H9 (cell line): ENCODE results near the gene NFIX. TPM values are rescaled to one million over a fixed set of nuclear protein-coding genes. Genes with fewer than 3 reads are reported as not detected.

ENCODE experiments used
- DNase-seq: peaks from one replicate; pipeline ENCODE4 v3.0.0-alpha.2; 2017
- H2AFZ ChIP-seq: one replicate; pipeline ENCODE4 v1.6.1; 2013; ENCODE audit warnings: mild to moderate bottlenecking, low read length, control low read depth, moderate library complexity
- H2AK5ac ChIP-seq: 2 replicates; pipeline ENCODE4 v1.6.1; 2013; ENCODE audit warnings: low read length, control low read depth, mixed read lengths; ENCODE audit not compliant: insufficient read length
- H2BK120ac ChIP-seq: one replicate; pipeline ENCODE4 v1.6.1; 2013; ENCODE audit warnings: low read depth, mild to moderate bottlenecking, low read length, control low read depth, inconsistent platforms; ENCODE audit not compliant: poor library complexity, severe bottlenecking
- H2BK12ac ChIP-seq: 2 replicates; pipeline ENCODE4 v1.6.1; 2013; ENCODE audit warnings: low read length, control low read depth, mixed read lengths, low read depth; ENCODE audit not compliant: insufficient read length
- H2BK15ac ChIP-seq: 2 replicates; pipeline ENCODE4 v1.6.1; 2013; ENCODE audit warnings: low read depth, low read length, control low read depth
- H2BK20ac ChIP-seq: one replicate; pipeline ENCODE4 v1.6.1; 2013; ENCODE audit warnings: low read depth, mild to moderate bottlenecking, low read length, control low read depth, inconsistent platforms; ENCODE audit not compliant: poor library complexity, severe bottlenecking
- H2BK5ac ChIP-seq: 2 replicates; pipeline ENCODE4 v1.6.1; 2013; ENCODE audit warnings: low read length, control low read depth, mixed read lengths; ENCODE audit not compliant: insufficient read length
- H3K14ac ChIP-seq: 2 replicates; pipeline ENCODE4 v1.6.1; 2013; ENCODE audit warnings: low read length, control low read depth; ENCODE audit not compliant: insufficient read depth
- H3K18ac ChIP-seq: 2 replicates; pipeline ENCODE4 v1.6.1; 2013; ENCODE audit warnings: low read depth, mild to moderate bottlenecking, mixed read lengths, low read length, control low read depth; ENCODE audit not compliant: insufficient read length
- H3K23ac ChIP-seq: 2 replicates; pipeline ENCODE4 v1.6.1; 2013; ENCODE audit warnings: low read length, control low read depth, mixed read lengths, low read depth; ENCODE audit not compliant: insufficient read length
- H3K23me2 ChIP-seq: 2 replicates; pipeline ENCODE4 v1.6.1; 2013; ENCODE audit warnings: low read depth, mild to moderate bottlenecking, mixed read lengths, low read length, control low read depth; ENCODE audit not compliant: insufficient read length, poor library complexity, severe bottlenecking
- H3K27ac ChIP-seq: 2 replicates; pipeline ENCODE4 v1.5.1; 2013; ENCODE audit warnings: low read length, control low read depth, mixed read lengths, low read depth; ENCODE audit not compliant: insufficient read length
- H3K27me3 ChIP-seq: 2 replicates; pipeline ENCODE4 v1.6.1; 2013; ENCODE audit warnings: low read length, control low read depth, inconsistent platforms; ENCODE audit not compliant: insufficient read depth
- H3K4ac ChIP-seq: 2 replicates; pipeline ENCODE4 v1.6.1; 2013; ENCODE audit warnings: low read depth, mild to moderate bottlenecking, control low read depth, inconsistent platforms, low read length, moderate library complexity
- H3K4me1 ChIP-seq: 2 replicates; pipeline ENCODE4 v1.6.1; 2013; ENCODE audit warnings: low read length, control low read depth, inconsistent platforms; ENCODE audit not compliant: insufficient read depth
- H3K4me2 ChIP-seq: 2 replicates; pipeline ENCODE4 v1.6.1; 2013; ENCODE audit warnings: low read length, control low read depth, mixed read lengths; ENCODE audit not compliant: insufficient read length, insufficient read depth
- H3K56ac ChIP-seq: 2 replicates; pipeline ENCODE4 v1.6.1; 2013; ENCODE audit warnings: low read depth, mild to moderate bottlenecking, mixed read lengths, low read length, control low read depth; ENCODE audit not compliant: insufficient read length
- H3K79me1 ChIP-seq: 2 replicates; pipeline ENCODE4 v1.6.1; 2013; ENCODE audit warnings: low read depth, mild to moderate bottlenecking, moderate library complexity, low read length, control low read depth, inconsistent platforms; ENCODE audit not compliant: insufficient read depth, poor library complexity, severe bottlenecking
- H3K79me2 ChIP-seq: 2 replicates; pipeline ENCODE4 v1.6.1; 2013; ENCODE audit warnings: low read length, control low read depth, inconsistent platforms; ENCODE audit not compliant: insufficient read depth
- H3K9ac ChIP-seq: 2 replicates; pipeline ENCODE4 v1.6.1; 2013; ENCODE audit warnings: low read length, control low read depth, mixed read lengths; ENCODE audit not compliant: insufficient read length; ENCODE audit errors: extremely low read depth
- H3K9me3 ChIP-seq: one replicate; pipeline ENCODE4 v1.6.1; 2013; ENCODE audit warnings: low read depth, low read length, inconsistent platforms; ENCODE audit not compliant: control insufficient read depth
- H3T11ph ChIP-seq: one replicate; pipeline ENCODE4 v1.6.1; 2013; ENCODE audit warnings: mild to moderate bottlenecking, low read length, control low read depth, inconsistent platforms
- H4K20me1 ChIP-seq: one replicate; pipeline ENCODE4 v1.6.1; 2013; ENCODE audit not compliant: control insufficient read depth, insufficient read length, insufficient read depth
- H4K5ac ChIP-seq: 2 replicates; pipeline ENCODE4 v1.6.1; 2013; ENCODE audit warnings: low read depth, mild to moderate bottlenecking, mixed read lengths, low read length, control low read depth; ENCODE audit not compliant: insufficient read length
- H4K8ac ChIP-seq: replicated peaks from 2 replicates; pipeline ENCODE4 v1.6.1; 2013; ENCODE audit warnings: low read length, control low read depth, mixed read lengths, low read depth; ENCODE audit not compliant: insufficient read length
- H4K91ac ChIP-seq: 2 replicates; pipeline ENCODE4 v1.6.1; 2013; ENCODE audit warnings: low read depth, mild to moderate bottlenecking, moderate library complexity, mixed read lengths, low read length, control low read depth; ENCODE audit not compliant: insufficient read length
- H3K27ac Mint-ChIP-seq, 3 experiments: 2 replicates in 2 of 3; 3 replicates in 1 of 3; pipeline ENCODE4 v1.8.0; 2020 to 2021; ENCODE audit warnings: mixed read lengths in 3 of 3, mild to moderate bottlenecking in 1 of 3, moderate library complexity in 1 of 3
- H3K27me3 Mint-ChIP-seq: 2 replicates; pipeline ENCODE4 v1.8.0; 2021; ENCODE audit warnings: low read depth, mild to moderate bottlenecking, moderate library complexity, mixed read lengths
- H3K36me3 Mint-ChIP-seq, 3 experiments: 2 replicates in 2 of 3; 3 replicates in 1 of 3; pipeline ENCODE4 v1.8.0; 2020 to 2021; ENCODE audit warnings: low read depth in 3 of 3, mixed read lengths in 3 of 3; ENCODE audit not compliant: insufficient read depth in 1 of 3
- H3K4me1 Mint-ChIP-seq, 2 experiments: 2 replicates each; pipeline ENCODE4 v1.8.0; 2020; ENCODE audit warnings: mixed read lengths in 2 of 2
- H3K4me3 Mint-ChIP-seq, 2 experiments: 2 replicates in 1 of 2; 3 replicates in 1 of 2; pipeline ENCODE4 v1.8.0; 2020 to 2021; ENCODE audit warnings: mild to moderate bottlenecking in 2 of 2, mixed read lengths in 2 of 2, moderate library complexity in 1 of 2
- H3K9me3 Mint-ChIP-seq, 2 experiments: 2 replicates in 1 of 2; 3 replicates in 1 of 2; pipeline ENCODE4 v1.8.0; 2020; ENCODE audit warnings: mild to moderate bottlenecking in 2 of 2, mixed read lengths in 2 of 2, moderate library complexity in 1 of 2
- CTCF ChIP-seq: fragments of 200-600 bp; sonication (generic); conservative IDR thresholded peaks from 3 replicates; pipeline ENCODE4 v1.8.0; 2021; ENCODE audit warnings: antibody characterized with exemption, mild to moderate bottlenecking
- WGBS: extraction: QIAGEN DNeasy Blood & Tissue Kit; methylation state at CpG from one replicate; pipeline ENCODE4 v1.1.7; 2013; ENCODE audit warnings: missing lambda C conversion rate, low lambda C conversion rate, mixed read lengths; ENCODE audit not compliant: insufficient read length; ENCODE audit errors: extremely low coverage; 5-methylcytosine and 5-hydroxymethylcytosine counted together
- total RNA-seq: library from RNA; stranded (reverse); gene quantifications from 2 replicates; pipeline ENCODE4 v1.2.1, GENCODE V29; 2021

The NFIX gene
- total RNA-seq, 1 experiment from 2014 or later = 0.31 TPM

DNA sequence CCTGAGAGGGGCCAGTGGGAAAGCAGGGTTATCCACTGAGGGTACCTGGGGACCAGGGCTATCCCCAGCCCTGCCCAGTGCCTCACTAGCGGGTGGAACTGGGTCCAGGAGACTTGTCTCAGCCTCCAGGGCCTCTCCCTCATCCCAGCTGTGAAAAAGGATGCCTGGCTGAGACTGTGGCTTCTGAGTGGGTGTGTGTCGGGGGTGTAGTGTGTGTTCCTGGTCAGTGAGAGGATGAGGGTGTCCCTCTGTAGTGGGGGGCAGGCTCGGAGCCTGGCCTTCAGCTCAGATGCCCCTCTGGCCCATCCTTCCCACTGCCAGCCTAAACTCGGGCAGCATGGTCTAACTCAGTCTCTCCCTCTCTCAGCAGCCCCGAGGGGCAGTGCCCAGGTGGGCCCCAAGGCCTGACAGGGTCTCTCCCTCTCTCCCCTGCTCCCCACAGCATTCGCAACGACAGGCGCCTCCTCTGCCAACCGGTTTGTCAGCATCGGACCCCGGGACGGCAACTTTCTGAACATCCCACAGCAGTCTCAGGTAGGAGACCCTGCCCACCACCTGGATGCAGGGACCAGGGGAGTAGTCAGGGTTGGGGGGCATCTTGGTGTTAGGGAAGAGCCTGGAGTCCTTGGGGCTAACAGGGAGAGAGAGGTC is 94.7 kb downstream of the NFIX start:
- H3T11ph ChIP-seq = no peak overlapping the region
- no peak overlapping the region for H2BK15ac ChIP-seq
- H2BK120ac ChIP-seq = no peak overlapping the region
- Mint-ChIP-seq H3K36me3 (no peaks in the 10 kb centered on the region), H3K4me3 (no peak overlapping the region), H3K27me3 (peaks cover 62% of the 10 kb centered on the region), H3K9me3 (no peaks in the 10 kb centered on the region), H3K4me1 (peaks cover 22 to 41% of the 10 kb centered on the region in 2 experiments), H3K27ac (peak overlapping the region in 1 of 3 experiments; percentile 76; a peak in 1 of 7 replicates)
- H2AK5ac ChIP-seq = no peak overlapping the region
- no CpG with 5 or more reads among the region's 12 CpGs for WGBS
- H3K14ac ChIP-seq = no peak overlapping the region
- H3K23ac ChIP-seq = no peak overlapping the region
- no peak overlapping the region for H4K5ac ChIP-seq
- no peak overlapping the region for H2BK20ac ChIP-seq
- no peaks in the 10 kb centered on the region for H4K20me1 ChIP-seq
- H3K27me3 ChIP-seq = peaks cover 6% of the 10 kb centered on the region; the same call in 1 of the 2 replicates
- H3K4me2 ChIP-seq = no peak overlapping the region
- no peak for DNase-seq
- no peak overlapping the region for H2BK5ac ChIP-seq
- H3K18ac ChIP-seq = no peak overlapping the region
- no peaks in the 10 kb centered on the region for H3K23me2 ChIP-seq
- H2AFZ ChIP-seq = no peak overlapping the region
- no peak overlapping the region for H2BK12ac ChIP-seq
- no peaks in the 10 kb centered on the region for H3K9me3 ChIP-seq
- H3K4ac ChIP-seq = no peak overlapping the region
- H3K9ac ChIP-seq = no peak overlapping the region
- 0 out of 2 replicates have a peak, but pooled peaks cover 2% of the 10 kb centered on the region for H3K4me1 ChIP-seq
- H3K79me2 ChIP-seq = no peaks in the 10 kb centered on the region
- H3K27ac ChIP-seq = no peak overlapping the region
- no peak overlapping the region for H4K8ac ChIP-seq
- no peaks in the 10 kb centered on the region for H3K79me1 ChIP-seq
- H3K56ac ChIP-seq = no peak overlapping the region
- no peak overlapping the region for H4K91ac ChIP-seq
- TF ChIP-seq CTCF = no peak
